ENCODE data around the gene POLA2. TPM values are rescaled to one million over a fixed set of nuclear protein-coding genes. Genes with fewer than 3 reads are reported as not detected.

The POLA2 gene
- total RNA-seq, 2 experiments from 2014 or later, result 55.2 to 63.8 TPM

DNA sequence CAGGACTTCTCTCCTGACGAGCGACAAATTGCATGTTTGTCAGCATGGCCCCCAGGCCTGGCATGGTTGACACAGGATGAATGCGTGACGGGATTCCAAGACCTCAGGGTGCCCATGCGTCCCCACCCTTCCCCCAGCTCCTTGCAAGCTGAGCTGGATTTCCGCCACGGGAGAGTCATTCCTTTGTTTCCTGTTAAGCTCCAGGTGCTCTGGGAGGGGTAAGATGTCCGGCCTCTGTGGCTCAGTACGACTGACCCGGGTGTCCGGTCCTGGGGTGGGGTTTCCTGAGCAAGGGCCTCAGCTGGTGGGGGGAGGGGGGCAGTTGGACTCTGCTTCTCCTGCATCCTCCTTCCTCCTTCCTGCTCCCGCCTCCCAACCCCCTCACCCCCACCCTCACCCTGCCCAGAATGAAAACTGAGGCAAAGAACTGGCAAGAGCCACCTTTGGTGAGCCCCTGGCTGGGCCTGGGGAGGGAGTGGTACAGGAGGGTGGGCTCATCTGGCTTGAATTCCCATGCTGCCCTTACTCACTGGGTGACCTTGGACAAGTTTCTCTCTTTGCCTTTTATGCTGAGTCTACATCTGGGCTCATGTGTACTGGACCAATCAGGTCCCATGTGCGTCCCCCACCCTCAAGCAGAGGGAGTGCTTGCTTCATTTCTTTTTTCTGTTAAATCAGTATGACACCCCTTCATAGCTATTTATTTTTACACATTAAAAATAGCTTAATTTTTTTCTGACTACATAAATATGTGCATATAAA, 55.4 kb downstream of the POLA2 start:
- Mint-ChIP-seq H3K36me3 (ENCODE audit: low read depth) (no peaks in the 10 kb centered on the region), H3K4me1 (ENCODE audit: low read depth) (peaks cover 4% of the 10 kb centered on the region), H3K27me3 (peaks cover 9% of the 10 kb centered on the region), H3K27ac (no peak overlapping the region), H3K9me3 (no peaks in the 10 kb centered on the region), H3K4me3 (no peak overlapping the region)
- TF ChIP-seq, protein P1, sequence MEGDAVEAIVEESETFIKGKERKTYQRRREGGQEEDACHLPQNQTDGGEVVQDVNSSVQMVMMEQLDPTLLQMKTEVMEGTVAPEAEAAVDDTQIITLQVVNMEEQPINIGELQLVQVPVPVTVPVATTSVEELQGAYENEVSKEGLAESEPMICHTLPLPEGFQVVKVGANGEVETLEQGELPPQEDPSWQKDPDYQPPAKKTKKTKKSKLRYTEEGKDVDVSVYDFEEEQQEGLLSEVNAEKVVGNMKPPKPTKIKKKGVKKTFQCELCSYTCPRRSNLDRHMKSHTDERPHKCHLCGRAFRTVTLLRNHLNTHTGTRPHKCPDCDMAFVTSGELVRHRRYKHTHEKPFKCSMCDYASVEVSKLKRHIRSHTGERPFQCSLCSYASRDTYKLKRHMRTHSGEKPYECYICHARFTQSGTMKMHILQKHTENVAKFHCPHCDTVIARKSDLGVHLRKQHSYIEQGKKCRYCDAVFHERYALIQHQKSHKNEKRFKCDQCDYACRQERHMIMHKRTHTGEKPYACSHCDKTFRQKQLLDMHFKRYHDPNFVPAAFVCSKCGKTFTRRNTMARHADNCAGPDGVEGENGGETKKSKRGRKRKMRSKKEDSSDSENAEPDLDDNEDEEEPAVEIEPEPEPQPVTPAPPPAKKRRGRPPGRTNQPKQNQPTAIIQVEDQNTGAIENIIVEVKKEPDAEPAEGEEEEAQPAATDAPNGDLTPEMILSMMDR (IDR thresholded peaks at IDR 0.05), result no peak
- ChIA-PET POLR2A (interaction anchor here (1.1 to 1.5 kb wide), 3 partner anchors 12 to 55 kb away, joined by 3 to 7 read pairs (median 6); partner anchors contain the start of gene POLA2), CTCF (interaction anchor here (1.0 to 13.6 kb wide), 17 partner anchors 10 to 206 kb away, joined by 3 to 265 read pairs (median 18); partner anchors contain the start of genes DPF2, POLA2 and TM7SF2)
- DNase-seq (no peak), ATAC-seq (no peak)
- intact Hi-C loops (cut with micrococcal nuclease), result loop anchor here (5.0 to 10.0 kb wide), 2 partner anchors 40 to 92 kb away; no protein-coding TSS in a partner anchor

DNA sequence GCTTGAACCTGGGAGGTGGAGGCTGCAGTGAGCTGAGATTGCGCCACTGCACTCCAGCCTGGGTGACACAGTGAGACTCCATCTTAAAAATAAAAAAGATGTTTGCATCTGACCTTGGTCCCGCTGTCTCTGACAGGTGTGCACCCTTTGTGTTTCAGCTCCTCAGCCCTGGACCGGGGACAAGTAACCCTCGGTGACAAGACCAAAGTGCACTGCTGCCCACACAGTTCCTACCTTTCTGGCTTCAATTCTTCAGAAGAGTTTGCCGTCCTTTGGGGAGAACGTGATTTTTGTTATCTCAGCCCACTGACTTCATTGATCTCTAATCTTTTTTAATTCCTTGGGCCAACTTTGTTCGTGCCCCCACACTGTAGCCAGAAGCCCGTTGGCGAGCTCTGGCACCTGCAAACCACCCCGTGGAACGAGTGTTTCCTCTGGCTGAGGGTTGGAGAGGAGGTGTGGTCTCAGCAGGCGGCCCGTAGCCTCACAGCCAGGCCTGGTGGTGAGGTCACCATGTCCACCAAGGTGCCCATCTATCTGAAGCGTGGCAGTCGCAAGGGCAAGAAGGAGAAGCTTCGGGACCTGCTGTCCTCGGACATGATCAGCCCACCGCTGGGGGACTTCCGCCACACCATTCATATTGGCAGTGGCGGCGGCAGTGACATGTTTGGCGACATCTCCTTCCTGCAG, 58.8 kb downstream of the POLA2 start:
- H3K36me3 Mint-ChIP-seq (ENCODE audit: low read depth), result no peaks in the 10 kb centered on the region
- H3K27me3 Mint-ChIP-seq, result peaks cover 3% of the 10 kb centered on the region
- intact Hi-C loops (cut with micrococcal nuclease), result no loop called here
- ChIA-PET CTCF (interaction anchor here (1.6 to 2.4 kb wide), 2 partner anchors 9 to 95 kb away, joined by 5 to 10 read pairs; no protein-coding TSS in a partner anchor), POLR2A (interaction anchor here (2.4 kb wide), 1 partner anchor 13 kb away, joined by 11 read pairs; the partner anchor contains the start of gene DPF2)
- H3K4me1 Mint-ChIP-seq (ENCODE audit: low read depth), result peaks cover 4% of the 10 kb centered on the region
- H3K4me3 Mint-ChIP-seq, result no peak overlapping the region
- no peak overlapping the region for H3K27ac Mint-ChIP-seq
- TF ChIP-seq, protein P1 (IDR thresholded peaks at IDR 0.05), result no peak
- no peaks in the 10 kb centered on the region for H3K9me3 Mint-ChIP-seq
- ATAC-seq (no peak), DNase-seq (no peak)

DNA sequence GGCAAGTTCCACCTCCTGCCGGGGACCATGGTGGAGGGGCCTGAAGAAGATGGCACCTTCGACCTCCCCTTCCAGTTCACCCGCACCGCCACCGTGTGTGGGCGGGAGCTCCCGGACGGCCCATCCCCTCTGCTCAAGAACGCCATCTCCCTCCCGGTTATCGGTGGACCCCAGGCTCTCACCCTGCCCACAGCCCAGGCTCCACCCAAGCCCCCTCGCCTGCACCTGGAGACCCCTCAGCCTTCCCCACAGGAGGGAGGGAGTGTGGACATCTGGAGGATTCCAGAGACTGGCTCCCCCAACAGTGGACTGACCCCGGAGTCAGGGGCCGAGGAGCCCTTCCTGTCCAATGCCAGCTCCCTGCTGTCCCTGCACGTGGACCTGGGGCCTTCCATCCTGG, 59.3 kb downstream of the POLA2 start:
- ATAC-seq (no peak), DNase-seq (no peak)
- Mint-ChIP-seq H3K27me3 (peaks cover 2% of the 10 kb centered on the region), H3K4me1 (ENCODE audit: low read depth) (no peaks in the 10 kb centered on the region), H3K36me3 (ENCODE audit: low read depth) (no peaks in the 10 kb centered on the region), H3K27ac (no peak overlapping the region), H3K4me3 (no peak overlapping the region), H3K9me3 (no peaks in the 10 kb centered on the region)
- intact Hi-C loops (cut with micrococcal nuclease), result no loop called here
- TF ChIP-seq, protein P1 (IDR thresholded peaks at IDR 0.05), result no peak
- POLR2A ChIA-PET, result interaction anchor here (2.4 kb wide), 1 partner anchor 12 kb away, joined by 11 read pairs; the partner anchor contains the start of gene DPF2
- CTCF ChIA-PET, result interaction anchor here (1.6 to 2.4 kb wide), 2 partner anchors 9 to 96 kb away, joined by 5 to 10 read pairs; no protein-coding TSS in a partner anchor

DNA sequence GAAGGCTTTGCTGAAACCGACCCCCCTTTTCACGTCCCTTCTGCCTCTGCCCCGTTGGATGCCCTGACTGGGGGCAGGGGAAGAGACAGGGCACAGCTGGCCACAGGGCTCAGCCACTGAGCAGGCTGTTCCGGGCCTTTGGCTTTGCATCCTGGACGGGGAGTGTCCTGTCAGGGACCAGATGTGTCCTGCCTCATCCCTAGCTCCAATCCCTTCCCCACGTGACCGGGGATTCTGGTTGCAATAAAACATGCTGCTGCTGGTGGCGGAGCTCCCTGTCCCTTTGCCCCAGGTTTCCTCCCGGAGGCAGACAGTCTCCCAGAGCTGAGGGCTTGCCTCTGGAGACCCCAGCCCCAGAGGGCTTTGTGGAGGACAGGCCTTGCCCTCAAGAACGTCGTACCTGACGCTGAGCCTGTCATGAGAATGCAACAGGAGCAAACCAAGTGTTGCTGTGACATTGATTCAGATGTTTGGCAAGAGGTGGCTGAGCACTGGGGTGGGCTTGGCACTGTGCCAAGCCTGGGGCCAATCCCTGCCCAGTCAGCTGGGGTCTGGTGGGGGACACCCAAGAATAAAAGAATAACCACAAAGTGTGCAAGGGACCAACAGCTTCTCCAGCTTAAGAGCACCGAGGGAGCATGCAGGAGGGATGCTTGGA, 60.2 kb downstream of the POLA2 start:
- intact Hi-C loops (cut with micrococcal nuclease), result no loop called here
- Mint-ChIP-seq H3K36me3 (ENCODE audit: low read depth) (no peaks in the 10 kb centered on the region), H3K27ac (no peak overlapping the region), H3K27me3 (peaks cover 2% of the 10 kb centered on the region), H3K4me1 (ENCODE audit: low read depth) (no peaks in the 10 kb centered on the region), H3K9me3 (no peaks in the 10 kb centered on the region), H3K4me3 (no peak overlapping the region)
- no peak for ATAC-seq
- POLR2A ChIA-PET, result interaction anchor here (0.9 to 2.4 kb wide), 2 partner anchors 11 to 39 kb away, joined by 5 to 11 read pairs; partner anchors contain the start of gene DPF2
- TF ChIP-seq, protein P1 (IDR thresholded peaks at IDR 0.05), result no peak
- CTCF ChIA-PET, result interaction anchor here (1.6 kb wide), 1 partner anchor 96 kb away, joined by 5 read pairs; no protein-coding TSS in a partner anchor
- DNase-seq, result no peak
